ENCODE measurements around the gene TCF19. TPM values are rescaled to one million over a fixed set of nuclear protein-coding genes. Genes with fewer than 3 reads are reported as not detected.

Gene TCF19
- total RNA-seq, 1 experiment from 2014 or later = 15.0 TPM

DNA sequence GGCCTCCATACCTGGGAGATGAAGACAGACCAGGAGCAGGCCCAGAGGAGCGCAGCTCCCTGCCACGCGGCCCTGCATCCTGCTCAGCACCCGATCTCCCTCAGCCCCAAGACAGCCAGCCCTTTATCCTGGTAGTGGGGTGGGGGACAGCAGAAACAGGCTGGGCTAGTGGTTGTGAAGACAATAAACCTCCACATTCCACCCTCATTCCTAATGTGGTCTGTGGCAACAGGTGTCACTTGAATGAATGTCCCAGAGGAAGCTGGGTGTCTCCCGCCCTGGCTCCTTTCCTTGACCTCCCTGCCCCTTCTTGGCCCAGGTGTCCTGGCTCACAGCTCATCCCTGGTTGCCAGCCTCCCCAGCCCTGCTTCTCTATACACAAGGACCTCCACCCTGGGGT, 45.9 kb upstream of the TCF19 start, which contains the start of gene C6orf15:
Gene C6orf15, minus strand, starts transcription at position 98 of the 400 bp plus-strand sequence. Its CDS starts 20 bp downstream, at position 78.
- Mint-ChIP-seq H3K4me3 (no peak within 1 kb of the TSS), H3K27me3 (ENCODE audit: low read depth) (peaks cover 70% of the 10 kb centered on the region), H3K36me3 (ENCODE audit: insufficient read depth in 1 of 3, low read depth in 3 of 3) (no peaks in the 10 kb centered on the region), H3K9me3 (no peaks in the 10 kb centered on the region; a peak in 1 of 5 replicates), H3K4me1 (peaks cover 50 to 58% of the 10 kb centered on the region in 2 experiments), H3K27ac (no peak within 1 kb of the TSS)
- no peak within 1 kb of the TSS for H3K18ac ChIP-seq (ENCODE audit: insufficient read length, low read depth, low read length)
- H3K27ac ChIP-seq (ENCODE audit: insufficient read length, low read depth, low read length) = no peak within 1 kb of the TSS
- H3T11ph ChIP-seq (ENCODE audit: low read length) = no peak within 1 kb of the TSS
- no peak within 1 kb of the TSS for H2BK5ac ChIP-seq (ENCODE audit: insufficient read length, low read length)
- no peaks in the 10 kb centered on the region for H3K9me3 ChIP-seq (ENCODE audit: control insufficient read depth, low read depth, low read length)
- no peak within 1 kb of the TSS for H3K14ac ChIP-seq (ENCODE audit: insufficient read depth, low read length)
- no peaks in the 10 kb centered on the region for H3K79me2 ChIP-seq (ENCODE audit: insufficient read depth, low read length)
- peaks cover 14% of the 10 kb centered on the region; the same call in 1 of the 2 replicates for H3K4me1 ChIP-seq (ENCODE audit: insufficient read depth, low read length)
- no peaks in the 10 kb centered on the region for H3K23me2 ChIP-seq (ENCODE audit: insufficient read length, low read depth, low read length, poor library complexity, severe bottlenecking)
- no peak within 1 kb of the TSS for H3K4me2 ChIP-seq (ENCODE audit: insufficient read depth, insufficient read length, low read length)
- no peak within 1 kb of the TSS for H2BK20ac ChIP-seq (ENCODE audit: low read depth, low read length, poor library complexity, severe bottlenecking)
- H3K23ac ChIP-seq (ENCODE audit: insufficient read length, low read depth, low read length) = no peak within 1 kb of the TSS
- H2AFZ ChIP-seq (ENCODE audit: low read length) = no peak within 1 kb of the TSS
- no peaks in the 10 kb centered on the region for H4K20me1 ChIP-seq (ENCODE audit: control insufficient read depth, insufficient read depth, insufficient read length)
- H3K56ac ChIP-seq (ENCODE audit: insufficient read length, low read depth, low read length) = no peak within 1 kb of the TSS
- H4K91ac ChIP-seq (ENCODE audit: insufficient read length, low read depth, low read length) = no peak within 1 kb of the TSS
- H3K4ac ChIP-seq (ENCODE audit: low read depth, low read length) = no peak within 1 kb of the TSS
- H2BK120ac ChIP-seq (ENCODE audit: low read depth, low read length, poor library complexity, severe bottlenecking) = no peak within 1 kb of the TSS
- H2AK5ac ChIP-seq (ENCODE audit: insufficient read length, low read length) = no peak within 1 kb of the TSS
- H4K5ac ChIP-seq (ENCODE audit: insufficient read length, low read depth, low read length) = no peak within 1 kb of the TSS
- H3K79me1 ChIP-seq (ENCODE audit: insufficient read depth, low read depth, low read length, poor library complexity, severe bottlenecking) = no peaks in the 10 kb centered on the region
- H3K9ac ChIP-seq (ENCODE audit: extremely low read depth, insufficient read length, low read length) = no peak within 1 kb of the TSS
- H2BK12ac ChIP-seq (ENCODE audit: insufficient read length, low read depth, low read length) = no peak within 1 kb of the TSS
- no peak for DNase-seq
- H4K8ac ChIP-seq (replicated peaks; ENCODE audit: insufficient read length, low read depth, low read length) = no peak within 1 kb of the TSS
- H2BK15ac ChIP-seq (ENCODE audit: low read depth, low read length) = no peak within 1 kb of the TSS
- no CpG with 5 or more reads among the region's 5 CpGs for WGBS (ENCODE audit: extremely low coverage, insufficient read length, low lambda C conversion rate)
- TF ChIP-seq, protein P1, sequence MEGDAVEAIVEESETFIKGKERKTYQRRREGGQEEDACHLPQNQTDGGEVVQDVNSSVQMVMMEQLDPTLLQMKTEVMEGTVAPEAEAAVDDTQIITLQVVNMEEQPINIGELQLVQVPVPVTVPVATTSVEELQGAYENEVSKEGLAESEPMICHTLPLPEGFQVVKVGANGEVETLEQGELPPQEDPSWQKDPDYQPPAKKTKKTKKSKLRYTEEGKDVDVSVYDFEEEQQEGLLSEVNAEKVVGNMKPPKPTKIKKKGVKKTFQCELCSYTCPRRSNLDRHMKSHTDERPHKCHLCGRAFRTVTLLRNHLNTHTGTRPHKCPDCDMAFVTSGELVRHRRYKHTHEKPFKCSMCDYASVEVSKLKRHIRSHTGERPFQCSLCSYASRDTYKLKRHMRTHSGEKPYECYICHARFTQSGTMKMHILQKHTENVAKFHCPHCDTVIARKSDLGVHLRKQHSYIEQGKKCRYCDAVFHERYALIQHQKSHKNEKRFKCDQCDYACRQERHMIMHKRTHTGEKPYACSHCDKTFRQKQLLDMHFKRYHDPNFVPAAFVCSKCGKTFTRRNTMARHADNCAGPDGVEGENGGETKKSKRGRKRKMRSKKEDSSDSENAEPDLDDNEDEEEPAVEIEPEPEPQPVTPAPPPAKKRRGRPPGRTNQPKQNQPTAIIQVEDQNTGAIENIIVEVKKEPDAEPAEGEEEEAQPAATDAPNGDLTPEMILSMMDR (conservative IDR thresholded peaks at IDR 0.05) = no peak
- H3K27me3 ChIP-seq (ENCODE audit: insufficient read depth, low read length) = no peaks in the 10 kb centered on the region; the same call in 1 of the 2 replicates

Data from H9 (cell line).